Activated CD4-positive, alpha-beta T cell treated with anti-CD3 and anti-CD28 coated beads, Interleukin-2, amount 50 U/mL, for 16 hours (primary cell): Measurements from ENCODE around the gene PCDH9.

Experiments
- DNase-seq: peaks from one replicate; pipeline ENCODE4 v3.0.0-alpha.2; 2020

The PCDH9 gene

DNA sequence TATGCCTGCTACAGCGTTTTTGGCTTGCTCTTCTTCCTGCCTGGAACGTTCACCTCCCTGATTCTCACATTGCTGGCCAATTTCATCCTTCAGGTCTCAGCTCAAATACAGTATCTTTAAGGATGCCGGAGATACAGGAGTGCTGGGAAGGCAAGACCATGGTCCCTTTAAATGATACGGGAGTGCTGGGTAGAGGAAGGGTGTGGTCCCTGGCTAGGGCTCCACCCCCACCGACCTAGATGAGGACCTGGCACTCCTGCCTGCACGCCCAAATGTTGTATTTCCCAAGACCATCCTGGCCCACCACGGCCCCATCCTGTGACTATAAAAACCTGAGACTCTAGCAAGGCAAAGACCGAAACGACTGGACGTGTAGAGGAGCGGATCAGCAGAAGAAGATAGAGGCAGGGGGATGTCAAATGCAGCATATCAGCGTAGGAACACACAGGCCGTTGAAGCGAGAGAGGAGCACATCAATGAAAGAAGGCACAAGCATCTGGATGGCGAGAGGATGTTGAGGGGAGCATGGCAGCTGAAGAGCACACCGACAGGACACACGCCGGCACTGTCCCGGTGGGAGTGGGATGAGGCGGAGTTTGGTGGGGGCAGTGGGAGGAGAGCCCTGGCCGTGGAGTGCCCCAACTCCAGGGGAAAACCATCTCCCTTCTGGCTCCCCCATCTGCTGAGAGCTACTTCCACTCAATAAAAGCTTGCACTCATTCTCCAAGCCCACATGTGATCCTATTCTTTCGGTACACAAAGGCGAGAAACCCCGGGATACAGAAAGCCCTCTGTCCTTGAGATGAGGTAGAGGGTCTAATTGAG lies 74.0 kb downstream of the PCDH9 start:
- DNase-seq, result no peak

DNA sequence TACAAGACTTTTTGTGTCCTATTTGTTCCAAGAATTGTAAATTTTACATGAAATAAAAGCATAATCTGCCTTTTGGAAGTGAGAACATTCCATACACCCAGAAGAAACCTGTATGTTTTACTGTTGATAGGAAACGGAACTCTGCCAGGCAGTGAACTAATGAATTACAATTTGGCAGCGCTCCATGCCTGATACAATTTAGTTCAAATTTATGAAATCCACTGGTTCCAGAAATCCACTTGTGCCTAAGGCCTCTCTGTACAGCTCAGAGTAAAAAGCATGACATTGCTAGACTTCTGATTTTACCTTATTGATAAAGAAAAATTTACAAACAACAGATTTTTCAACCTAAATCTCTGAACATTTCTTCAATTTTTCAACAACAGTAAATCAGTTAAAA lies 78.1 kb downstream of the PCDH9 start:
- DNase-seq, result no peak

DNA sequence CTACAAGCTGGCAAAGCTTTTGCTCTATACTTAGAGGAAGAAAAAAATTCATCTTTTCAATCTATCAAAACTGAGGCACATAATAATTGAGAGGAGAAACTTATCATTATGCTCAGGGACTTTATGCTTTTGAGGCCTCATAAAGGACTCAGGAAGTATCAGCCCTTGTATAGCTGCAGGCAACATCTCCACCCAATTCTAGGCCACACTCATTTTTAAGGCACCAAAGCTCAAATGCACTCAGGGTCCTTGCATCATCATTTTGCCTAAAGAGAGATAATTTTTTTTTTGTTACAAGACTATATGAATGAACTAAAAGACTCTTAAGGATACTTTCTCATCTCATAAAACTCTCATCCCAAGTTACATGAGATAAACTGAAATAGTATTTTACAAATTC lies 78.5 kb downstream of the PCDH9 start:
- DNase-seq, result no peak

DNA sequence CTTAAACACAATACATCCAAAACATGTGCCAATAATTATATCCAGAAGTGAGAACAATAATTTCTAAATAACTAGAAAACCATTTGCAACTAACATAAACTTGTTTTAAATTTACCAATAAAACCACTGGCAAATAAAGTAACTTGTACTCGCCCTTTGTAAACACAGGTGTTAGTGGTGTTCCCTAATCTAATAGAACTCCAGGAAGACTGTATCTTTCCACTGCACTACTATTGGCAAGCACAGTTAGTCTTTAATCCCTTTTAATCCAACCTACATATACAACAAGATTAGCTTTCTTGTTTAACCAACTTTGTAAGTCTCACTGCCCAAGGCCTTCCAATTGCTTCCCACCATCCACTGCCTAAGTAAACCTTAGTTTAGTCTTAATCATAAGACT lies 79.5 kb downstream of the PCDH9 start:
- DNase-seq, result no peak

GRCh38 chr13:67148161-67148571 lies 82.0 kb downstream of the PCDH9 start:
- no peak for DNase-seq

DNA sequence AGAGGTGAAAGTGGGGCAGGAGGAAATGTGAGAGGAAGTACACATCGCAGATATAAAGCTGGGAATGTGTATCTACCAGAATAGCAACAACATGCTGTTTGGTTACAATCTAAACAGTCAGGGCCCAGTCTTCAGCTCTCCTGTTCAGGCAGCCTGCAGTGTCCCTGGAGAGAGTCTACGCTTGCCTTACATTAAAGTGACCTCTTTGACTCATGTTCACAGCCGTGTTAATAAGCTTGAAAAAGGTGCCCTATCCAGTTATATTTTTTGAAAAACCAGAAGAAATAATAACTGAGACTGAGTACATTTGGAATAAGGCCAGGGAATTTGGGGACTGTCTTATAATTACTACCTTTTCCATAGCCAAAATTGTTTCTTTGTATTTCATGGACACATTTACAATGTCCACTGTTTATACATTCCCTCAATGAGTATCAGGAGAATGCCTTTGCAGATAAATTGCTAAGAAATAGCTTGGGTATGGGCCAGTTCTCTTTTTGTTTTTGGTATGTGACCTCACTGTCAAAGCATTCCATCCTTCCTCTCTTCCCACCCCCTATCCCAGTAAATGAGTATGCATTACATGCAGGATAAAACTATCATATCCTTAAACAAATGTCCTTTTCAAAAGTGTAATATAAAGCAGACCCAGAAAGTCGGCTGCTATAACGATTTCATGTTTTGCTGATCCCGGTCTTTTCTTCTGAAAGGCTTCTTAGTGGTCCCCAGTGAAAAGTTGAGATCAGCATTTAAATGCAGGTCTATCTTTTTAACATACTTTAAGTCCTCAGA lies 82.6 kb downstream of the PCDH9 start:
- DNase-seq, result no peak

DNA sequence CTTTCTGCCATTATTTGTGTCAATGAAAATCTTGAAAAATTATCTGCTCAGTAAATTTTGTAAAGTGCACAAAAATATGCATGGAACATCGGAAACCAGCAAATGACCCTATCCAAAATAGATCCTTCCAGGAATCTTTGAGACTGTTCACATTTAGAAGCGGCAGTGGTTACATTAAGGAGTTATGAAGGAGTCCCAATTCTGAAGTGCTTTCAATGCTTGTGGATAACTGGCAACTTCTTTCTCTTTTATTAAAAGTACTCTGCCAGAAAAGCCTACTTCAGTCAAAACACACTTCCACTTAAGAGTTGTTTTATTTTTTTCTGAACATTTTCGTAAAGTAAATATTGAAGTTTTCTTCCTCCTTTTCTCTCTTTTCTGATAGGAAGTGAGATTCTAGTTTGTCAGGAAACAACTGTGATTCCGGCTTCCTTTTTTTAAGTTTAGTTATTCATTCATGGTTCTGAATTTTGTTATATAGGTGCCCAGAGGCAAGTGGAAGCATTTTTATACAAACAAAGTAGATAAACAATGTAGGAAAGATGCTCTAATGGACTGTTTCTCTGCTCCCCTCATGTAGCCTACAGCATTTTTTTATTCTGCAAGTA lies 83.5 kb downstream of the PCDH9 start:
- no peak for DNase-seq

DNA sequence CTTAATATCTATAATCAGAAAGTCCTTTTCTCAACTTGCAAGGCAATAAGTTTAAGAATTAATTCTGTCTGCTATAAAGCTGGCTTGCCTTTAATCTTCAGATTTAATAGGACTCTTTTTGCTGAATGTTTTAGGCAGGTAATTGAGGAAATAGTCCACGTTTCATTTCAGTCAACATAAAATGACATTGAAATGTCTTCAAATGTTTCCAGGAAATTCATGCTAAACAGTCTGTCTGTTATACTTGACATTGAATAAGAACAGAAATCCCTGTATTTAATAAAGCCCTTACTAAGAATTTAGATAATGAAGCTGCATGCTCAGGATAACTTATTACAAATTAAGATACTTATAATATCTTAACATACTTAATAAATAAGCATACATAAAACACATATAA lies 84.2 kb downstream of the PCDH9 start:
- no peak for DNase-seq

DNA sequence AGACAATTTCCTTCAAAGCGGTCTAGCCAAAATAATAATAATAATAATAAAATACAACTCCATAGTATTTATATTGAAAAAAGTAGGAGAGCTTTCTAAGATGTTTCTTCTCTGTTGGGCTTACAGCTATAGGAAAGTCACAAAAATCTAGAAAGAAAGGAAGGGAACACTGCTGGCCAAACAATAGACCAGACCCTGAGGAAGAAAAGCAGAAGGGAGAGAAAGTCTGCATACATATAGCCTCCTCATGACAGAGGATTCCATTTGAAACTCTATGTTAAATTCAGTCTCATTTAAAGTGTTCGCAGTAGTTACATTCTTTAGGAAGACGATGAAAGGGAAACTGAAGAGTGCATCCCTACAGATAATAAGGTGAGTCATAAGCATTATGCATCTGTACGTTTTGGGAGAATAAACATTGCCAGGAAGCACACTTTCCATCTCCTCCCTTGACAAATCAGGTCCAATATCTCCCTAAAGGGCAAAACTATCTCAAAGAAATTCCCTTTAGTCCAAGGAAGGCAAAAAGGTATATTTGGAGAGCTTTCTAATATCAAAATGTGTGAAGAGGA lies 86.5 kb downstream of the PCDH9 start:
- DNase-seq, result no peak

- DNase-seq, result no peak
Observed at GRCh38 chr13:67140006-67140405, 90.1 kb downstream of the PCDH9 start.

GRCh38 chr13:67139551-67139950 lies 90.6 kb downstream of the PCDH9 start:
- DNase-seq, result no peak

- DNase-seq, result no peak
Observed at GRCh38 chr13:67138970-67139369, 91.2 kb downstream of the PCDH9 start.

- no peak for DNase-seq
Observed at GRCh38 chr13:67137044-67137735, 92.9 kb downstream of the PCDH9 start.

DNA sequence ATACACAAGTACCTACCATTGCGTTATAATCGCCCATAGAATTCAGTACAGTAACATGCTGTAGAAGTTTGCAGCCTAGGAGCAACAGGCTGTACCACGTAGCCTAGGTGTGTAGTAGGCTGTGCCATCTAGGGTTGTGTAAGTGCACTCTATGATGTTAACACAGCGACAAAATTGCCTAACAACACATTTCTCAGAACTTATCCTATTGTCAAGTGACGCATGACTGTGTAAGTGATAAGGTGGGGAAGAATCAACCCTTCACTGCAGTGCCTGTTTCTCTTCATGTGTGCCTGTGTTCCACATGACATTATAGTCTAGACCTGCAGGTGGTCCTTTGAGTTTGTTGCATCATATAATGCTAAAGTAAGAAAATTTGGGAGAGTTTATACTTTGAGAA lies 94.0 kb downstream of the PCDH9 start:
- no peak for DNase-seq

DNA sequence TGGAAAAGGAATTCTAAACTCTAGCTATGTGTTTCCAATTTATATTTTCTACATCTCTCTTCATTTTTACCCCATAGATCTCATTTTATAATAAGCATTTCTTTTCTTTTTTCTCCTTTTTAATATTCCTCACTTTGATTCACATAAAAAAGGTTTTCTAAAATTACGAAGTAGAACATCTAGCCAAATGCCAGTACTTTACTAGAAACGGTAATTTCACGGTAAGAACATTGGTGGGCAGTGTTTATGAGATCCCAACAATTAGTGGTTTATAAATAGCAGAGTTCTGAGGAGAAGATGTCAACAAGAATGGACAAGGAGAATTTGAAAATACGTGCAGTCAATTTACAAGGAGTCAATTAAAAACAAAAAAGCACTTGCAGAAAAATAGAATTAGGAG lies 94.8 kb downstream of the PCDH9 start:
- DNase-seq, result no peak

- DNase-seq, result no peak
Observed at GRCh38 chr13:67134417-67135129, 95.6 kb downstream of the PCDH9 start.

DNA sequence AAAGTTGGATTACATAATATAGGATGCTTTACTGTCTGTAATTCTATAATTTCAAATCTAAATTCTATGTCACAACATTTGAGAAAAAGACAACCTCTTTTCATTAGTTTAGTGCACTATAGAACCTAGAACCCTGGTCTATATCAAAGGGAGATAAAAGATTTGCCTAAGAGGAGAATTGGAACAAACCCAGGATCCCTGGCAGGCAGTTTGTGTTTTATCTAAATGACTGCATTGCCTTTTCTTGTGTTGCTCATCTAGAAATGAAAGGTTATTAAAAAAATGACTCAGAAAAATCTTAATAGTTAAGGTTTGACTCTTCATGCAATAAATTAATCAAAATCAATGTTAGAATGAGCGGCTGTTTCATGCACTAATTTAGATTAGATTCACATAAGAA lies 96.7 kb downstream of the PCDH9 start:
- no peak for DNase-seq

DNA sequence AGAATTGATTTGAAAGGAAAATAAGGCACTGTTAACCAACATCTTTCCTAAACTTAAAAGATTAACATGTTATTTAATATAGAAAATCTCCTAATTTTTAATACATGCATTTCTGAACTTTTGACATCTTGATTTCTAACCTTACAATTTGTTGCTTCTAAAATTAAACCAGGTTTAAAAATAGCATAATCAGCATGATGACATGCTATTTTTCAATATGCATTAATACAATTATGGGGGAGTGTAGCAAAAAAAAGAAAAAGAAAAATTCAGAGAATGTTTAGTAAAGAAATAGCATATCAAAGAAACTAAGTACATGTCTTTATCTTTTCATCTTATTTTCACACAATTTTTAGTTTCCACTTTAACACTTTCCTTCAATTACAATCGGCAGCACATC lies 98.7 kb downstream of the PCDH9 start:
- no peak for DNase-seq

DNA sequence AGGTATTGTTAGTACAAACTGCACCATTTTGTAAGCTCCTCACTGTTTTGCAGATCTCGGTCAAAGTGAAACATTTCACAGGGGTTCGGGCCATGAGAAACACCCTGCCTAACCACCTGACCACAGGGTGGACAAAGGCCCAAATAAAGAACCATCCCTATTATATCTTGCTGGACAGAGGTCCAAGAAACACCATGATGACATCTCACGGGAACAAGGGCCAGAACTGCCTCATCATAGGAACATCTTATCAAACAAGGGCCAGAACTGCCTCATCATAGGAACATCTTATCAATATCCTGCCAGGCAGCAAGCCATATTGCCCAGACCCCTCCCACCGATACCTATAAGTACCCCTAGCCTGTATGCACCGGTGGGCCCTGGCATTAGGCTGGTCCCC lies 99.7 kb downstream of the PCDH9 start:
- DNase-seq, result no peak

GRCh38 chr13:67128136-67128535 lies 102.0 kb downstream of the PCDH9 start:
- DNase-seq, result no peak

- no peak for DNase-seq
Observed at GRCh38 chr13:67125681-67126080, 104.5 kb downstream of the PCDH9 start.

- no peak for DNase-seq
Observed at GRCh38 chr13:67123165-67123564, 107.0 kb downstream of the PCDH9 start.
